ENCODE results near the gene BCL6B. TPM values are rescaled to one million over a fixed set of nuclear protein-coding genes. Genes with fewer than 3 reads are reported as not detected.

The BCL6B gene
- total RNA-seq, 1 experiment from 2014 or later, result 0.57 TPM

DNA sequence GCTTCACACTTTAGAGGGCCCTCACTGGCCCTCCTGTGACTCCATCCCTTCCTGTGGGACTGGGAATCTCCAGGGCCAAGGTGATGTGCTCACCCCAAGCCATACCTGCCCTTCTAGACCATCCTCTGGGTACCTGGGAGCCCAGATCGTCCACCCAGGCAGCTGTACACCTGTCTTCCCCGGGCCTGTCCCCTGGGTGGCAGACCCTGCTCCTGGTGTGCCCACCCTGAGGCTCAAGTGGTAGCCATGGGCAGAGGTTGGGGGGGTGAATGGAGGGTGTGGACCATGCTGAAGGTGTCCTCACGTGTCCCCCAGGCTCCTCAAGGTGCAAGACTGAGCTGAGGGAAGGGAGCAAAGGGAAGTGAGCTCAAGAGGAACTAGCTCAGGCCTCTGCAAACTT, 47.9 kb downstream of the BCL6B start:
- Histone ChIP-seq H3K79me2 (ENCODE audit: insufficient read depth, low read length) (no peaks in the 10 kb centered on the region), H3K9me3 (ENCODE audit: control insufficient read depth in 1 of 2, insufficient read depth in 1 of 2, low read depth in 1 of 2, low read length in 2 of 2) (no peaks in the 10 kb centered on the region; a peak in 1 of 4 replicates), H3K4me3 (replicated peaks in 1 of 2; ENCODE audit: low read depth in 1 of 2, low read length in 2 of 2) (no peak overlapping the region), H3K27ac (ENCODE audit: low read depth, low read length) (no peak overlapping the region), H3K4me1 (ENCODE audit: control insufficient read depth in 1 of 2, insufficient read depth in 2 of 2, low read length in 2 of 2) (no peaks in the 10 kb centered on the region), H3K4me2 (ENCODE audit: low read length) (no peak overlapping the region), H4K20me1 (ENCODE audit: insufficient read depth) (no peaks in the 10 kb centered on the region), H2AFZ (ENCODE audit: low read depth, low read length, poor library complexity, severe bottlenecking) (no peak overlapping the region), H3K36me3 (ENCODE audit: control insufficient read depth in 1 of 2, insufficient read depth in 2 of 2, low read length in 2 of 2) (no peaks in the 10 kb centered on the region), H3K9ac (ENCODE audit: low read length) (no peak overlapping the region), H3K27me3 (ENCODE audit: insufficient read depth, low read length) (no peaks in the 10 kb centered on the region), H3K9me2 (ENCODE audit: insufficient read depth) (no peaks in the 10 kb centered on the region)
- DNase-seq (ENCODE audit: low read depth, low spot score) (no peak), ATAC-seq (no peak)
- intact Hi-C loops (cut with micrococcal nuclease), result no loop called here
- ChIA-PET CTCF (no interaction called here), POLR2A (no interaction called here), RAD21 (ENCODE audit: low non-redundant PET in 1 of 2, low total read pairs in 2 of 2, uncharacterized antibody in 2 of 2, unreplicated experiment in 2 of 2) (no interaction called here)
- TF ChIP-seq, protein P1, sequence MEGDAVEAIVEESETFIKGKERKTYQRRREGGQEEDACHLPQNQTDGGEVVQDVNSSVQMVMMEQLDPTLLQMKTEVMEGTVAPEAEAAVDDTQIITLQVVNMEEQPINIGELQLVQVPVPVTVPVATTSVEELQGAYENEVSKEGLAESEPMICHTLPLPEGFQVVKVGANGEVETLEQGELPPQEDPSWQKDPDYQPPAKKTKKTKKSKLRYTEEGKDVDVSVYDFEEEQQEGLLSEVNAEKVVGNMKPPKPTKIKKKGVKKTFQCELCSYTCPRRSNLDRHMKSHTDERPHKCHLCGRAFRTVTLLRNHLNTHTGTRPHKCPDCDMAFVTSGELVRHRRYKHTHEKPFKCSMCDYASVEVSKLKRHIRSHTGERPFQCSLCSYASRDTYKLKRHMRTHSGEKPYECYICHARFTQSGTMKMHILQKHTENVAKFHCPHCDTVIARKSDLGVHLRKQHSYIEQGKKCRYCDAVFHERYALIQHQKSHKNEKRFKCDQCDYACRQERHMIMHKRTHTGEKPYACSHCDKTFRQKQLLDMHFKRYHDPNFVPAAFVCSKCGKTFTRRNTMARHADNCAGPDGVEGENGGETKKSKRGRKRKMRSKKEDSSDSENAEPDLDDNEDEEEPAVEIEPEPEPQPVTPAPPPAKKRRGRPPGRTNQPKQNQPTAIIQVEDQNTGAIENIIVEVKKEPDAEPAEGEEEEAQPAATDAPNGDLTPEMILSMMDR (IDR thresholded peaks at IDR 0.05 in 2 of 3, conservative IDR thresholded peaks at IDR 0.05 in 1 of 3; ENCODE audit: borderline replicate concordance in 1 of 3, insufficient read depth in 1 of 3, low read depth in 2 of 3, low read length in 2 of 3), result no peak
- TF ChIP-seq SRF (IDR thresholded peaks at IDR 0.05; ENCODE audit: low read depth), result no peak
- no peak for TF ChIP-seq EZH2phosphoT487 (IDR thresholded peaks at IDR 0.05; ENCODE audit: borderline replicate concordance)
- no peak for TF ChIP-seq YY1 (IDR thresholded peaks at IDR 0.05; ENCODE audit: extremely low read depth, insufficient replicate concordance, low read depth, low read length)
- TF ChIP-seq EZH2 (IDR thresholded peaks at IDR 0.05), result no peak
- TF ChIP-seq, protein P2, sequence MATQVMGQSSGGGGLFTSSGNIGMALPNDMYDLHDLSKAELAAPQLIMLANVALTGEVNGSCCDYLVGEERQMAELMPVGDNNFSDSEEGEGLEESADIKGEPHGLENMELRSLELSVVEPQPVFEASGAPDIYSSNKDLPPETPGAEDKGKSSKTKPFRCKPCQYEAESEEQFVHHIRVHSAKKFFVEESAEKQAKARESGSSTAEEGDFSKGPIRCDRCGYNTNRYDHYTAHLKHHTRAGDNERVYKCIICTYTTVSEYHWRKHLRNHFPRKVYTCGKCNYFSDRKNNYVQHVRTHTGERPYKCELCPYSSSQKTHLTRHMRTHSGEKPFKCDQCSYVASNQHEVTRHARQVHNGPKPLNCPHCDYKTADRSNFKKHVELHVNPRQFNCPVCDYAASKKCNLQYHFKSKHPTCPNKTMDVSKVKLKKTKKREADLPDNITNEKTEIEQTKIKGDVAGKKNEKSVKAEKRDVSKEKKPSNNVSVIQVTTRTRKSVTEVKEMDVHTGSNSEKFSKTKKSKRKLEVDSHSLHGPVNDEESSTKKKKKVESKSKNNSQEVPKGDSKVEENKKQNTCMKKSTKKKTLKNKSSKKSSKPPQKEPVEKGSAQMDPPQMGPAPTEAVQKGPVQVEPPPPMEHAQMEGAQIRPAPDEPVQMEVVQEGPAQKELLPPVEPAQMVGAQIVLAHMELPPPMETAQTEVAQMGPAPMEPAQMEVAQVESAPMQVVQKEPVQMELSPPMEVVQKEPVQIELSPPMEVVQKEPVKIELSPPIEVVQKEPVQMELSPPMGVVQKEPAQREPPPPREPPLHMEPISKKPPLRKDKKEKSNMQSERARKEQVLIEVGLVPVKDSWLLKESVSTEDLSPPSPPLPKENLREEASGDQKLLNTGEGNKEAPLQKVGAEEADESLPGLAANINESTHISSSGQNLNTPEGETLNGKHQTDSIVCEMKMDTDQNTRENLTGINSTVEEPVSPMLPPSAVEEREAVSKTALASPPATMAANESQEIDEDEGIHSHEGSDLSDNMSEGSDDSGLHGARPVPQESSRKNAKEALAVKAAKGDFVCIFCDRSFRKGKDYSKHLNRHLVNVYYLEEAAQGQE (IDR thresholded peaks at IDR 0.05; ENCODE audit: low read depth), result no peak
- BruUV-seq (replicated peaks), result no TSS peak
